ENCODE measurements around the gene USP30.

GRCh38 chr12:109052414-109053323 lies at the start of gene USP30:
- TF ChIP-seq YY1 (IDR thresholded peaks at IDR 0.05; ENCODE audit: insufficient read depth, insufficient read length) = peak; percentile 28
- TF ChIP-seq ZNF274 (IDR thresholded peaks at IDR 0.05; ENCODE audit: low read depth, low read length) = no peak
- no peak for TF ChIP-seq SUZ12 (IDR thresholded peaks at IDR 0.05; ENCODE audit: extremely low read depth, insufficient read depth, insufficient read length)

All from NT2/D1 (cell line).